Measurements from ENCODE around the gene CHST3.

The CHST3 gene

GRCh38 chr10:71959526-71959925, 4.7 kb upstream of the CHST3 start:
- H3K4me3 ChIP-seq (ENCODE audit: low read depth, low read length), result no peak overlapping the region
- no peak for DNase-seq (ENCODE audit: low read depth, low spot score)
- no peak for TF ChIP-seq CTCF (IDR thresholded peaks at IDR 0.05; ENCODE audit: insufficient read depth, low read length, missing control alignments)
- POLR2A ChIA-PET, result no interaction called here
- CTCF ChIA-PET, result interaction anchor here (0.9 to 7.8 kb wide), 3 partner anchors 44 to 90 kb away, joined by 3 to 155 read pairs (median 5); no protein-coding TSS in a partner anchor

GRCh38 chr10:71961831-71962230, 2.4 kb upstream of the CHST3 start:
- DNase-seq (ENCODE audit: low read depth, low spot score), result no peak
- CTCF ChIA-PET, result interaction anchor here (7.8 kb wide), 1 partner anchor 88 kb away, joined by 155 read pairs; no protein-coding TSS in a partner anchor
- no peak for TF ChIP-seq CTCF (IDR thresholded peaks at IDR 0.05; ENCODE audit: insufficient read depth, low read length, missing control alignments)
- POLR2A ChIA-PET, result no interaction called here
- H3K4me3 ChIP-seq (ENCODE audit: low read depth, low read length), result no peak overlapping the region

GRCh38 chr10:71962901-71963300, 1.3 kb upstream of the CHST3 start:
- no peak overlapping the region for H3K4me3 ChIP-seq (ENCODE audit: low read depth, low read length)
- CTCF ChIA-PET, result interaction anchor here (0.7 to 2.6 kb wide), 3 partner anchors 11 to 85 kb away, joined by 3 to 28 read pairs (median 3); no protein-coding TSS in a partner anchor
- TF ChIP-seq CTCF (IDR thresholded peaks at IDR 0.05; ENCODE audit: insufficient read depth, low read length, missing control alignments), result no peak

GRCh38 chr10:71963351-71964097, 671 bp upstream of the CHST3 start:
- no peak for TF ChIP-seq CTCF (IDR thresholded peaks at IDR 0.05; ENCODE audit: insufficient read depth, low read length, missing control alignments)
- peak overlapping the region; percentile 93 for H3K4me3 ChIP-seq (ENCODE audit: low read depth, low read length)
- POLR2A ChIA-PET, result interaction anchor here (0.7 to 1.5 kb wide), 3 partner anchors 10 to 85 kb away, joined by 3 to 6 read pairs (median 3); no protein-coding TSS in a partner anchor

More at GRCh38 chr10:71962901-71963300, 1.3 kb upstream of the CHST3 start:
- DNase-seq (ENCODE audit: low read depth, low spot score), result no peak
- POLR2A ChIA-PET, result no interaction called here

GRCh38 chr10:71964743-71965515, 734 bp downstream of the CHST3 start:
- peak overlapping the region; percentile 93 for H3K4me3 ChIP-seq (ENCODE audit: low read depth, low read length)
- ChIA-PET POLR2A (interaction anchor here (0.6 to 1.5 kb wide), 3 partner anchors 9 to 83 kb away, joined by 3 to 6 read pairs (median 4); no protein-coding TSS in a partner anchor), CTCF (interaction anchor here (1.0 to 3.8 kb wide), 10 partner anchors 9 to 97 kb away, joined by 3 to 28 read pairs (median 4); no protein-coding TSS in a partner anchor)
- no peak for DNase-seq (ENCODE audit: low read depth, low spot score)
- TF ChIP-seq CTCF (IDR thresholded peaks at IDR 0.05; ENCODE audit: insufficient read depth, low read length, missing control alignments), result no peak

More at GRCh38 chr10:71963351-71964097, 671 bp upstream of the CHST3 start:
- DNase-seq (ENCODE audit: low read depth, low spot score), result no peak
- CTCF ChIA-PET, result interaction anchor here (0.7 to 3.8 kb wide), 5 partner anchors 7 to 85 kb away, joined by 3 to 28 read pairs (median 4); no protein-coding TSS in a partner anchor
